Nephron progenitor cell (in vitro differentiated cells): ENCODE data around the gene MTIF2.
"Not testable (repeated sequence)": the region's sequence is repeated elsewhere in the genome, so short reads cannot be mapped to it uniquely, and the experiment has no call there.

Source experiments
- DNase-seq: peaks from one replicate; pipeline ENCODE4 v3.0.0; 2021
- H3K27ac Mint-ChIP-seq: 2 replicates; pipeline ENCODE4 v1.8.0; 2021; ENCODE audit warnings: mild to moderate bottlenecking, moderate library complexity, mixed read lengths
- H3K27me3 Mint-ChIP-seq: 2 replicates; pipeline ENCODE4 v1.8.0; 2021; ENCODE audit warnings: mild to moderate bottlenecking, low read depth, mixed read lengths; ENCODE audit not compliant: poor library complexity
- H3K36me3 Mint-ChIP-seq: 2 replicates; pipeline ENCODE4 v1.8.0; 2021; ENCODE audit warnings: low read depth, mixed read lengths
- H3K4me1 Mint-ChIP-seq: 2 replicates; pipeline ENCODE4 v1.8.0; 2021; ENCODE audit warnings: mixed read lengths
- H3K4me3 Mint-ChIP-seq: 2 replicates; pipeline ENCODE4 v1.8.0; 2021; ENCODE audit warnings: mild to moderate bottlenecking, moderate library complexity, mixed read lengths
- H3K9me3 Mint-ChIP-seq: 2 replicates; pipeline ENCODE4 v1.8.0; 2021; ENCODE audit warnings: mild to moderate bottlenecking, moderate library complexity, mixed read lengths
- CTCF ChIP-seq: fragments of 200-600 bp; sonication (generic); IDR thresholded peaks from 2 replicates; pipeline ENCODE4 v1.5.0; 2021; ENCODE audit warnings: antibody characterized with exemption

The MTIF2 gene

GRCh38 chr2:55269645-55269990, 587 bp upstream of the MTIF2 start:
- TF ChIP-seq CTCF: no peak
- no peak for DNase-seq
- H3K27me3 Mint-ChIP-seq: peaks cover 5% of the 10 kb centered on the region
- H3K9me3 Mint-ChIP-seq: no peaks in the 10 kb centered on the region
- H3K27ac Mint-ChIP-seq: peak overlapping the region; percentile 72
- H3K4me1 Mint-ChIP-seq: peaks cover 28% of the 10 kb centered on the region
- no peaks in the 10 kb centered on the region for H3K36me3 Mint-ChIP-seq
- H3K4me3 Mint-ChIP-seq: peak overlapping the region; percentile 95

GRCh38 chr2:55268288-55268906, 634 bp downstream of the MTIF2 start:
- TF ChIP-seq CTCF: no peak
- DNase-seq: no peak
- no peaks in the 10 kb centered on the region for H3K9me3 Mint-ChIP-seq
- peaks cover 7% of the 10 kb centered on the region for H3K36me3 Mint-ChIP-seq
- H3K4me1 Mint-ChIP-seq: peaks cover 28% of the 10 kb centered on the region
- H3K4me3 Mint-ChIP-seq: peak overlapping the region; percentile 95
- H3K27ac Mint-ChIP-seq: peak overlapping the region; percentile 97
- no peaks in the 10 kb centered on the region for H3K27me3 Mint-ChIP-seq

GRCh38 chr2:55259586-55259985, 9.4 kb downstream of the MTIF2 start:
- not testable (repeated sequence) for H3K27me3 Mint-ChIP-seq, H3K9me3 Mint-ChIP-seq, H3K4me3 Mint-ChIP-seq, DNase-seq, H3K4me1 Mint-ChIP-seq, H3K27ac Mint-ChIP-seq
- H3K36me3 Mint-ChIP-seq: peaks cover 25% of the 10 kb centered on the region

- Mint-ChIP-seq H3K36me3 (peaks cover 40% of the 10 kb centered on the region), H3K9me3 (no peaks in the 10 kb centered on the region), H3K27ac (no peak overlapping the region), H3K27me3 (no peaks in the 10 kb centered on the region), H3K4me1 (no peaks in the 10 kb centered on the region), H3K4me3 (no peak overlapping the region)
- no peak for TF ChIP-seq CTCF
- no peak for DNase-seq
These were observed 16.2 kb downstream of the MTIF2 start for GRCh38 chr2:55252832-55253231.

- H3K9me3 Mint-ChIP-seq: no peaks in the 10 kb centered on the region
- H3K4me3 Mint-ChIP-seq: no peak overlapping the region
- TF ChIP-seq CTCF: no peak
- H3K36me3 Mint-ChIP-seq: peaks cover 38% of the 10 kb centered on the region
- DNase-seq: no peak
- no peaks in the 10 kb centered on the region for H3K4me1 Mint-ChIP-seq
- no peak overlapping the region for H3K27ac Mint-ChIP-seq
- H3K27me3 Mint-ChIP-seq: no peaks in the 10 kb centered on the region
These were observed 22.0 kb downstream of the MTIF2 start for GRCh38 chr2:55247025-55247424.

- no peak for TF ChIP-seq CTCF
- Mint-ChIP-seq H3K4me1 (no peaks in the 10 kb centered on the region), H3K4me3 (no peak overlapping the region), H3K27me3 (no peaks in the 10 kb centered on the region), H3K36me3 (peaks cover 34% of the 10 kb centered on the region), H3K27ac (peak overlapping the region; percentile 87), H3K9me3 (no peaks in the 10 kb centered on the region)
- DNase-seq: no peak
These were observed 23.6 kb downstream of the MTIF2 start for GRCh38 chr2:55245411-55245810.
